ENCODE results near the gene METTL8. TPM values are rescaled to one million over a fixed set of nuclear protein-coding genes. Genes with fewer than 3 reads are reported as not detected.

The METTL8 gene
- total RNA-seq, 1 experiment from 2014 or later, result 55.1 TPM

- TF ChIP-seq, protein P1, sequence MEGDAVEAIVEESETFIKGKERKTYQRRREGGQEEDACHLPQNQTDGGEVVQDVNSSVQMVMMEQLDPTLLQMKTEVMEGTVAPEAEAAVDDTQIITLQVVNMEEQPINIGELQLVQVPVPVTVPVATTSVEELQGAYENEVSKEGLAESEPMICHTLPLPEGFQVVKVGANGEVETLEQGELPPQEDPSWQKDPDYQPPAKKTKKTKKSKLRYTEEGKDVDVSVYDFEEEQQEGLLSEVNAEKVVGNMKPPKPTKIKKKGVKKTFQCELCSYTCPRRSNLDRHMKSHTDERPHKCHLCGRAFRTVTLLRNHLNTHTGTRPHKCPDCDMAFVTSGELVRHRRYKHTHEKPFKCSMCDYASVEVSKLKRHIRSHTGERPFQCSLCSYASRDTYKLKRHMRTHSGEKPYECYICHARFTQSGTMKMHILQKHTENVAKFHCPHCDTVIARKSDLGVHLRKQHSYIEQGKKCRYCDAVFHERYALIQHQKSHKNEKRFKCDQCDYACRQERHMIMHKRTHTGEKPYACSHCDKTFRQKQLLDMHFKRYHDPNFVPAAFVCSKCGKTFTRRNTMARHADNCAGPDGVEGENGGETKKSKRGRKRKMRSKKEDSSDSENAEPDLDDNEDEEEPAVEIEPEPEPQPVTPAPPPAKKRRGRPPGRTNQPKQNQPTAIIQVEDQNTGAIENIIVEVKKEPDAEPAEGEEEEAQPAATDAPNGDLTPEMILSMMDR (IDR thresholded peaks at IDR 0.05; ENCODE audit: unreplicated experiment), result no peak
- Mint-ChIP-seq H3K4me3 (ENCODE audit: unreplicated experiment) (no peak overlapping the region), H3K9me3 (ENCODE audit: unreplicated experiment) (no peaks in the 10 kb centered on the region), H3K27ac (ENCODE audit: low read depth, unreplicated experiment) (no peak overlapping the region), H3K36me3 (ENCODE audit: insufficient read depth, unreplicated experiment) (peaks cover 38% of the 10 kb centered on the region), H3K27me3 (ENCODE audit: insufficient read depth, unreplicated experiment) (no peaks in the 10 kb centered on the region), H3K4me1 (ENCODE audit: insufficient read depth, unreplicated experiment) (no peaks in the 10 kb centered on the region)
- no peak for DNase-seq (ENCODE audit: unreplicated experiment)
- ChIA-PET POLR2A (no interaction called here), CTCF (interaction anchor here (1.2 to 1.3 kb wide), 2 partner anchors 12 to 89 kb away, joined by 3 to 5 read pairs; no protein-coding TSS in a partner anchor)
- intact Hi-C loops (cut with micrococcal nuclease), result no loop called here
- no TSS peak for BruUV-seq (replicated peaks)
These were observed 106.7 kb downstream of the METTL8 start for GRCh38 chr2:171327043-171327496.

DNA sequence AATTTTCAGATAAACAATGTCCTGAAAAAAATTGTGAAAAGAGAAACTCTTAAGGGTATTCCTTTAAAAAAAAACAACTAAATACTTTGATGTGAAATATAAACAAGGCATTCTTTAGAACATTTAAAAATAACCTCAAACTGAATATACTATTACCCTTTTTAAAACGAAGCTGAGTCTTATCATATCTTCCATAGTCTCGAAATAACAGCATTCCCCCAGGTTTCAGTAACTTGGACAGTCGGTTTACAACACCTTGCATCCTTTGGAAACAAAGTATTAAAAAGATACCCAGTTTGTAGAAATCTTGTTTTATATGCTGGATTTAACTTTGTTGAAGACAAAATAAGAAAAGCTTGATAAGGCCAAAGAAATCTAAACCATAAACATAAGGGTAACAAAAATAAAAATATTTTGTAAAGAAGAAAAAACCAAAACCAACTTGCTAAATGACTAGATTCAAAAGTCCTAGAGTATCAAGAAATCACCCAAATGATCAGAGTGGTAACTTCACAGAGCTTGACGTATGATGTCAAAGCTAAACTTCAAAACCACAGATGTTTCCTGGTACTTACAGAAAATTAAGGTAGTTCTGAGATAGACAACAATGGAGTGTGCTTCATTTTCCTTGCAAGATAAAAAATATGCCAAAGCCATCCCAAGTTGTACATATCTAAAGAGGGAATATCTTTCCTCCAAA is 107.8 kb downstream of the METTL8 start:
- CTCF ChIA-PET, result interaction anchor here (0.6 to 1.3 kb wide), 3 partner anchors 13 to 90 kb away, joined by 3 to 5 read pairs (median 3); no protein-coding TSS in a partner anchor
- peaks cover 47% of the 10 kb centered on the region for H3K36me3 Mint-ChIP-seq (ENCODE audit: insufficient read depth, unreplicated experiment)
- no peaks in the 10 kb centered on the region for H3K9me3 Mint-ChIP-seq (ENCODE audit: unreplicated experiment)
- TF ChIP-seq, protein P1 (IDR thresholded peaks at IDR 0.05; ENCODE audit: unreplicated experiment), result no peak
- no peak for DNase-seq (ENCODE audit: unreplicated experiment)
- H3K27ac Mint-ChIP-seq (ENCODE audit: low read depth, unreplicated experiment), result no peak overlapping the region
- H3K27me3 Mint-ChIP-seq (ENCODE audit: insufficient read depth, unreplicated experiment), result no peaks in the 10 kb centered on the region
- BruUV-seq (replicated peaks), result no TSS peak
- POLR2A ChIA-PET, result interaction anchor here (0.6 to 0.7 kb wide), 2 partner anchors 10 to 1165 kb away, joined by 3 read pairs; no protein-coding TSS in a partner anchor
- no peaks in the 10 kb centered on the region for H3K4me1 Mint-ChIP-seq (ENCODE audit: insufficient read depth, unreplicated experiment)
- intact Hi-C loops (cut with micrococcal nuclease), result no loop called here
- H3K4me3 Mint-ChIP-seq (ENCODE audit: unreplicated experiment), result no peak overlapping the region

GRCh38 chr2:171323971-171324528 is 109.7 kb downstream of the METTL8 start:
- Mint-ChIP-seq H3K36me3 (ENCODE audit: insufficient read depth, unreplicated experiment) (peaks cover 43% of the 10 kb centered on the region), H3K4me1 (ENCODE audit: insufficient read depth, unreplicated experiment) (no peaks in the 10 kb centered on the region), H3K27ac (ENCODE audit: low read depth, unreplicated experiment) (no peak overlapping the region), H3K9me3 (ENCODE audit: unreplicated experiment) (no peaks in the 10 kb centered on the region), H3K27me3 (ENCODE audit: insufficient read depth, unreplicated experiment) (no peaks in the 10 kb centered on the region), H3K4me3 (ENCODE audit: unreplicated experiment) (no peak overlapping the region)
- CTCF ChIA-PET, result interaction anchor here (0.6 to 1.4 kb wide), 3 partner anchors 13 to 168 kb away, joined by 3 to 4 read pairs (median 4); no protein-coding TSS in a partner anchor
- no peak for DNase-seq (ENCODE audit: unreplicated experiment)
- intact Hi-C loops (cut with micrococcal nuclease), result no loop called here
- TF ChIP-seq, protein P1 (IDR thresholded peaks at IDR 0.05; ENCODE audit: unreplicated experiment), result no peak
- no TSS peak for BruUV-seq (replicated peaks)
- POLR2A ChIA-PET, result interaction anchor here (0.8 kb wide), 1 partner anchor 11 kb away, joined by 3 read pairs; no protein-coding TSS in a partner anchor

- H3K4me3 Mint-ChIP-seq (ENCODE audit: unreplicated experiment), result no peak overlapping the region
- ChIA-PET CTCF (no interaction called here), POLR2A (interaction anchor here (0.7 kb wide), 1 partner anchor 26 kb away, joined by 3 read pairs; no protein-coding TSS in a partner anchor)
- intact Hi-C loops (cut with micrococcal nuclease), result no loop called here
- H3K27ac Mint-ChIP-seq (ENCODE audit: low read depth, unreplicated experiment), result no peak overlapping the region
- no peak for DNase-seq (ENCODE audit: unreplicated experiment)
- TF ChIP-seq, protein P1 (IDR thresholded peaks at IDR 0.05; ENCODE audit: unreplicated experiment), result no peak
- H3K27me3 Mint-ChIP-seq (ENCODE audit: insufficient read depth, unreplicated experiment), result no peaks in the 10 kb centered on the region
- BruUV-seq (replicated peaks), result no TSS peak
- H3K9me3 Mint-ChIP-seq (ENCODE audit: unreplicated experiment), result no peaks in the 10 kb centered on the region
- H3K4me1 Mint-ChIP-seq (ENCODE audit: insufficient read depth, unreplicated experiment), result no peaks in the 10 kb centered on the region
- peaks cover 49% of the 10 kb centered on the region for H3K36me3 Mint-ChIP-seq (ENCODE audit: insufficient read depth, unreplicated experiment)
These were observed 110.9 kb downstream of the METTL8 start for GRCh38 chr2:171322928-171323327.

All from MCF 10A (cell line).